ENCODE measurements around the gene CTU2.

DNA sequence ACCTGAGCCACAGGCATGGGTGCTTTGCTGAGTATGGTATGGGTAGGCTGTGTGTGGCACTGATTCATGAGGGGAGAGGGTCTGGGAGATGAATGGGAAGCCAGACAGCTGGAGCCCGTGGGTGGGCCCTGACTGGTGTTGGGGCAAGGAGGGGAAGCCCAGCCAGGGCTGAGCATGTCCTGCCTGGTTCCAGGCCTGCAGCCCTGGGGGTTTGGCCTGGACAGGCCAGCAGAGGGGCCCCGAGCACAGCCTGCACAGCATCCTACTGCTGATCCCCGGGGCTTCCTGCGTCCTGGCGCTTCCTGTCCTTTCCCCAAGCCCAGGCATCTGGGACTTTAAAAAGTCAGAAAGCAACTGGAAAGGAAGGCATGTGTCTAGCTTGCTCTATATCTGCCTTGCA, 38.8 kb upstream of the CTU2 start:
- TF ChIP-seq GATA2 (IDR thresholded peaks at IDR 0.05; ENCODE audit: low read depth, low read length) (no peak), GATA3 (IDR thresholded peaks at IDR 0.05; ENCODE audit: low read depth, low read length) (no peak)

Measured in SH-SY5Y (cell line).